Gastroesophageal sphincter (tissue), 3 donors: ENCODE results near the gene CECR2.

Experiments
- CTCF ChIP-seq, 4 experiments: fragments of 200-600 bp in 2 of 4; fragments of 450-650 bp in 2 of 4; sonication (generic) in 1 of 4; IDR thresholded peaks; one replicate each; pipeline ENCODE4 v1.5.1; 2017 to 2019; ENCODE audit warnings: antibody characterized with exemption in 4 of 4, mild to moderate bottlenecking in 2 of 4, moderate library complexity in 2 of 4
- POLR2A ChIP-seq, 2 donors: fragments of 450-650 bp; IDR thresholded peaks; one replicate each; pipeline ENCODE4 v1.6.1; 2017; ENCODE audit warnings: antibody characterized with exemption in 2 of 2, mild to moderate bottlenecking in 2 of 2, moderate library complexity in 1 of 2

GRCh38 chr22:17337639-17338038, 31.6 kb upstream of the CECR2 start:
- no peak for TF ChIP-seq POLR2A (IDR thresholded peaks at IDR 0.05)
- TF ChIP-seq CTCF (IDR thresholded peaks at IDR 0.05) = no peak
